Stimulated activated CD4-positive, alpha-beta T cell treated with anti-CD3 and anti-CD28 coated beads, Interleukin-2, amount 100 ng/mL, for 24 hours (primary cell): Measurements from ENCODE around the gene GTF3C4.
"Not testable (repeated sequence)": the region's sequence is repeated elsewhere in the genome, so short reads cannot be mapped to it uniquely, and the experiment has no call there.

Experiments
- DNase-seq, 2 donors: peaks; one replicate each; pipeline ENCODE4 v3.0.0-alpha.2; 2020

GTF3C4 gene

GRCh38 chr9:132708239-132708638 lies 38.0 kb downstream of the GTF3C4 start:
- DNase-seq: no peak

GRCh38 chr9:132708769-132709430 lies 38.6 kb downstream of the GTF3C4 start:
- DNase-seq: no peak

GRCh38 chr9:132710333-132710732 lies 40.1 kb downstream of the GTF3C4 start:
- DNase-seq: no peak

GRCh38 chr9:132711152-132711551 lies 40.9 kb downstream of the GTF3C4 start:
- not testable (repeated sequence) for DNase-seq

GRCh38 chr9:132711846-132712245 lies 41.6 kb downstream of the GTF3C4 start:
- DNase-seq: no peak

- DNase-seq: no peak
Observed at GRCh38 chr9:132712753-132713152, 42.5 kb downstream of the GTF3C4 start.

- DNase-seq: no peak
Observed at GRCh38 chr9:132716007-132716406, 45.7 kb downstream of the GTF3C4 start.

GRCh38 chr9:132717326-132717945 lies 47.2 kb downstream of the GTF3C4 start:
- no peak for DNase-seq

- DNase-seq: not testable (repeated sequence)
Observed at GRCh38 chr9:132718381-132718928, 48.2 kb downstream of the GTF3C4 start.

- no peak for DNase-seq
Observed at GRCh38 chr9:132721661-132722060, 51.4 kb downstream of the GTF3C4 start.

GRCh38 chr9:132722564-132723065 lies 52.4 kb downstream of the GTF3C4 start:
- DNase-seq: no peak

- no peak for DNase-seq
Observed at GRCh38 chr9:132723809-132724208, 53.5 kb downstream of the GTF3C4 start.

GRCh38 chr9:132725306-132725705 lies 55.0 kb downstream of the GTF3C4 start:
- no peak for DNase-seq

- no peak for DNase-seq
Observed at GRCh38 chr9:132726576-132727130, 56.4 kb downstream of the GTF3C4 start.

- DNase-seq: no peak
Observed at GRCh38 chr9:132728071-132728470, 57.8 kb downstream of the GTF3C4 start.

GRCh38 chr9:132728497-132728896 lies 58.2 kb downstream of the GTF3C4 start:
- DNase-seq: no peak

GRCh38 chr9:132729235-132729890 lies 59.1 kb downstream of the GTF3C4 start:
- no peak for DNase-seq

- no peak for DNase-seq
Observed at GRCh38 chr9:132730054-132731033, 60.1 kb downstream of the GTF3C4 start.

GRCh38 chr9:132731230-132731629 lies 61.0 kb downstream of the GTF3C4 start:
- DNase-seq: no peak

GRCh38 chr9:132732326-132733259 lies 62.3 kb downstream of the GTF3C4 start:
- DNase-seq: no peak

GRCh38 chr9:132733260-132733815 lies 63.1 kb downstream of the GTF3C4 start:
- no peak for DNase-seq
